Measurements from ENCODE around the gene RPUSD1. TPM values are rescaled to one million over a fixed set of nuclear protein-coding genes. Genes with fewer than 3 reads are reported as not detected.

RPUSD1 gene
- total and polyA plus RNA-seq, 3 donors from 2014 or later: 11.4 to 24.0 (median 18.6) TPM

GRCh38 chr16:749010-749409 is 39.2 kb downstream of the RPUSD1 start:
- H3K4me3 ChIP-seq: no peak overlapping the region
- intact Hi-C loops (cut with DNase I; ENCODE audit: low total_unique reads): no loop called here
- no peaks in the 10 kb centered on the region for H3K27me3 ChIP-seq
- no peaks in the 10 kb centered on the region for H3K9me3 ChIP-seq
- no peaks in the 10 kb centered on the region for H3K36me3 ChIP-seq (ENCODE audit: low read depth, missing control alignments)
- H3K4me1 ChIP-seq: no peaks in the 10 kb centered on the region
- 73 to 80% methylated on average over 6 of the region's 6 CpGs for WGBS, 2 donors
- DNase-seq: no peak
- TF ChIP-seq CTCF (IDR thresholded peaks at IDR 0.05): no peak
- TF ChIP-seq POLR2A (IDR thresholded peaks at IDR 0.05): no peak
- H3K27ac ChIP-seq: no peak overlapping the region

GRCh38 chr16:747978-748746 is 40.0 kb downstream of the RPUSD1 start:
- intact Hi-C loops (cut with DNase I; ENCODE audit: low total_unique reads): no loop called here
- WGBS, 2 donors: 80 to 83% methylated on average over 35 to 38 of the region's 39 CpGs
- Histone ChIP-seq H3K27ac (no peak overlapping the region), H3K9me3 (no peaks in the 10 kb centered on the region), H3K36me3 (ENCODE audit: low read depth, missing control alignments) (no peaks in the 10 kb centered on the region), H3K4me1 (no peaks in the 10 kb centered on the region), H3K27me3 (no peaks in the 10 kb centered on the region), H3K4me3 (no peak overlapping the region)
- no peak for DNase-seq
- TF ChIP-seq POLR2A (IDR thresholded peaks at IDR 0.05): no peak
- no peak for TF ChIP-seq CTCF (IDR thresholded peaks at IDR 0.05)

GRCh38 chr16:746637-747036 is 41.5 kb downstream of the RPUSD1 start:
- no peaks in the 10 kb centered on the region for H3K36me3 ChIP-seq (ENCODE audit: low read depth, missing control alignments)
- no peak overlapping the region for H3K27ac ChIP-seq
- H3K27me3 ChIP-seq: no peaks in the 10 kb centered on the region
- H3K4me1 ChIP-seq: no peaks in the 10 kb centered on the region
- H3K4me3 ChIP-seq: no peak overlapping the region
- TF ChIP-seq CTCF (IDR thresholded peaks at IDR 0.05): no peak
- no peak for TF ChIP-seq POLR2A (IDR thresholded peaks at IDR 0.05)
- no peak for DNase-seq
- H3K9me3 ChIP-seq: no peaks in the 10 kb centered on the region
- WGBS, 2 donors: 74 to 78% methylated on average over 3 to 13 of the region's 13 CpGs
- intact Hi-C loops (cut with DNase I; ENCODE audit: low total_unique reads): no loop called here

GRCh38 chr16:745739-746138 is 42.4 kb downstream of the RPUSD1 start:
- no peaks in the 10 kb centered on the region for H3K36me3 ChIP-seq (ENCODE audit: low read depth, missing control alignments)
- peaks cover 5% of the 10 kb centered on the region for H3K4me1 ChIP-seq
- H3K9me3 ChIP-seq: no peaks in the 10 kb centered on the region
- no peak for DNase-seq
- WGBS, 2 donors: 28 to 31% methylated on average over 4 to 14 of the region's 14 CpGs
- no peak overlapping the region for H3K27ac ChIP-seq
- H3K27me3 ChIP-seq: no peaks in the 10 kb centered on the region
- TF ChIP-seq CTCF (IDR thresholded peaks at IDR 0.05): no peak
- TF ChIP-seq POLR2A (IDR thresholded peaks at IDR 0.05): no peak
- no peak overlapping the region for H3K4me3 ChIP-seq
- intact Hi-C loops (cut with DNase I; ENCODE audit: low total_unique reads): no loop called here
